Activated CD8-positive, alpha-beta memory T cell treated with anti-CD3 and anti-CD28 coated beads, Interleukin-2, amount 50 U/mL, for 1 hour (primary cell): ENCODE data around the gene CHSY3.

Experiments used
- DNase-seq: peaks from one replicate; pipeline ENCODE4 v3.0.0-alpha.2; 2020; ENCODE audit errors: extremely low read depth

CHSY3 gene

GRCh38 chr5:129904102-129904666 lies at the start of gene CHSY3:
CHSY3 (plus strand) TSS chr5:129904465.
- DNase-seq = no peak

- DNase-seq = no peak
These were observed 47.9 kb upstream of the CHSY3 start for GRCh38 chr5:129856325-129856724.

GRCh38 chr5:129857116-129857515 lies 47.1 kb upstream of the CHSY3 start:
- DNase-seq = no peak

GRCh38 chr5:129858131-129858675 lies 46.1 kb upstream of the CHSY3 start:
- no peak for DNase-seq

- no peak for DNase-seq
These were observed 19.9 kb upstream of the CHSY3 start for GRCh38 chr5:129884322-129884721.

- DNase-seq = no peak
These were observed 4.8 kb upstream of the CHSY3 start for GRCh38 chr5:129899454-129899853.

- DNase-seq = no peak
These were observed 1.4 kb upstream of the CHSY3 start for GRCh38 chr5:129902816-129903215.

- no peak for DNase-seq
These were observed 681 bp upstream of the CHSY3 start for GRCh38 chr5:129903466-129904101.

- DNase-seq = no peak
These were observed 605 bp downstream of the CHSY3 start for GRCh38 chr5:129904667-129905472.

GRCh38 chr5:129905473-129906176 lies 1.4 kb downstream of the CHSY3 start:
- DNase-seq = no peak

- DNase-seq = no peak
These were observed 2.1 kb downstream of the CHSY3 start for GRCh38 chr5:129906177-129906887.

- DNase-seq = no peak
These were observed 5.0 kb downstream of the CHSY3 start for GRCh38 chr5:129909225-129909624.

- no peak for DNase-seq
These were observed 8.5 kb downstream of the CHSY3 start for GRCh38 chr5:129912601-129913255.

- DNase-seq = no peak
These were observed 11.2 kb downstream of the CHSY3 start for GRCh38 chr5:129915415-129915814.

GRCh38 chr5:129917224-129917623 lies 13.0 kb downstream of the CHSY3 start:
- no peak for DNase-seq

GRCh38 chr5:129921204-129921603 lies 16.9 kb downstream of the CHSY3 start:
- no peak for DNase-seq

- no peak for DNase-seq
These were observed 26.0 kb downstream of the CHSY3 start for GRCh38 chr5:129930221-129930620.

GRCh38 chr5:129935626-129936025 lies 31.4 kb downstream of the CHSY3 start:
- no peak for DNase-seq

GRCh38 chr5:129938077-129938476 lies 33.8 kb downstream of the CHSY3 start:
- no peak for DNase-seq

GRCh38 chr5:129943936-129944335 lies 39.7 kb downstream of the CHSY3 start:
- DNase-seq = no peak

- DNase-seq = no peak
These were observed 40.8 kb downstream of the CHSY3 start for GRCh38 chr5:129945028-129945427.
